SH-SY5Y (cell line): ENCODE measurements around the gene SLC44A2.

Experiments
- GATA2 ChIP-seq: IDR thresholded peaks from 2 replicates; pipeline ENCODE4 v1.6.1; 2011; ENCODE audit warnings: mild to moderate bottlenecking, low read depth, low read length
- GATA3 ChIP-seq: IDR thresholded peaks from 2 replicates; pipeline ENCODE4 v1.6.1; 2011; ENCODE audit warnings: low read depth, mild to moderate bottlenecking, low read length, moderate library complexity

SLC44A2 gene

GRCh38 chr19:10692673-10693264 lies 67.4 kb downstream of the SLC44A2 start:
- TF ChIP-seq GATA3: no peak
- TF ChIP-seq GATA2: no peak
